Trophoblast cell (in vitro differentiated cells and primary cell): ENCODE results near the gene LRRC3.

ENCODE experiments used
- DNase-seq, 2 donors: peaks; one replicate each; pipeline ENCODE4 v3.0.0-alpha.2; 2016
- H2AFZ ChIP-seq: 2 replicates; pipeline ENCODE4 v1.6.1; 2013; ENCODE audit warnings: low read length, moderate library complexity, mild to moderate bottlenecking; ENCODE audit not compliant: insufficient read depth, poor library complexity
- H2AK5ac ChIP-seq: 2 replicates; pipeline ENCODE4 v1.6.1; 2013; ENCODE audit warnings: mild to moderate bottlenecking, low read length
- H2BK120ac ChIP-seq: 2 replicates; pipeline ENCODE4 v1.6.1; 2013; ENCODE audit warnings: low read length, mild to moderate bottlenecking, moderate library complexity; ENCODE audit not compliant: insufficient read depth, poor library complexity
- H2BK12ac ChIP-seq: 2 replicates; pipeline ENCODE4 v1.6.1; 2013; ENCODE audit warnings: mild to moderate bottlenecking, low read length, moderate library complexity
- H2BK5ac ChIP-seq: 2 replicates; pipeline ENCODE4 v1.6.1; 2013; ENCODE audit warnings: low read length, low read depth, moderate library complexity, mild to moderate bottlenecking; ENCODE audit not compliant: poor library complexity
- H3K14ac ChIP-seq: 2 replicates; pipeline ENCODE4 v1.6.1; 2013; ENCODE audit warnings: mild to moderate bottlenecking, low read length
- H3K18ac ChIP-seq: 2 replicates; pipeline ENCODE4 v1.6.1; 2013; ENCODE audit warnings: mild to moderate bottlenecking, low read length
- H3K23ac ChIP-seq: 2 replicates; pipeline ENCODE4 v1.6.1; 2013; ENCODE audit warnings: low read length
- H3K27ac ChIP-seq: 2 replicates; pipeline ENCODE4 v1.5.1; 2013; ENCODE audit warnings: low read depth, mild to moderate bottlenecking, inconsistent platforms, low read length, moderate library complexity
- H3K27me3 ChIP-seq: 2 replicates; pipeline ENCODE4 v1.6.1; 2013; ENCODE audit warnings: inconsistent platforms, mild to moderate bottlenecking, low read length, moderate library complexity; ENCODE audit not compliant: insufficient read depth
- H3K36me3 ChIP-seq, 2 experiments: 1 replicate in 1 of 2; 2 replicates in 1 of 2; pipeline ENCODE4 v1.6.1; 2013; ENCODE audit warnings: low read length in 2 of 2, mild to moderate bottlenecking in 2 of 2, moderate library complexity in 1 of 2; ENCODE audit not compliant: insufficient read depth in 2 of 2, control insufficient read depth in 1 of 2
- H3K4ac ChIP-seq: 2 replicates; pipeline ENCODE4 v1.6.1; 2013; ENCODE audit warnings: low read depth, mild to moderate bottlenecking, low read length, moderate library complexity
- H3K4me1 ChIP-seq, 2 experiments: 1 replicate in 1 of 2; 2 replicates in 1 of 2; pipeline ENCODE4 v1.6.1; 2013; ENCODE audit warnings: low read length in 2 of 2, mild to moderate bottlenecking in 2 of 2, moderate library complexity in 1 of 2; ENCODE audit not compliant: insufficient read depth in 2 of 2, control insufficient read depth in 1 of 2
- H3K4me2 ChIP-seq: 2 replicates; pipeline ENCODE4 v1.6.1; 2013; ENCODE audit warnings: inconsistent platforms, mild to moderate bottlenecking, low read length, moderate library complexity
- H3K4me3 ChIP-seq: 2 replicates; pipeline ENCODE4 v1.5.1; 2013; ENCODE audit warnings: mild to moderate bottlenecking, low read depth, low read length, inconsistent platforms
- H3K79me1 ChIP-seq: one replicate; pipeline ENCODE4 v1.6.1; 2013; ENCODE audit warnings: low read length
- H3K79me2 ChIP-seq: 2 replicates; pipeline ENCODE4 v1.6.1; 2013; ENCODE audit warnings: low read length, mild to moderate bottlenecking; ENCODE audit not compliant: control insufficient read depth, insufficient read depth, poor library complexity
- H3K9ac ChIP-seq: 2 replicates; pipeline ENCODE4 v1.6.1; 2013; ENCODE audit warnings: mild to moderate bottlenecking, low read length
- H3K9me3 ChIP-seq: 2 replicates; pipeline ENCODE4 v1.6.1; 2013; ENCODE audit warnings: low read depth, mild to moderate bottlenecking, control low read depth, inconsistent platforms, low read length; ENCODE audit not compliant: insufficient read depth
- H4K12ac ChIP-seq: 2 replicates; pipeline ENCODE4 v1.6.1; 2013; ENCODE audit warnings: low read depth, mild to moderate bottlenecking, low read length, moderate library complexity
- H4K8ac ChIP-seq: 2 replicates; pipeline ENCODE4 v1.6.1; 2013; ENCODE audit warnings: low read depth, mild to moderate bottlenecking, low read length, moderate library complexity
- H4K91ac ChIP-seq: one replicate; pipeline ENCODE4 v1.6.1; 2013; ENCODE audit warnings: low read depth, mild to moderate bottlenecking, low read length, moderate library complexity
- WGBS: extraction: QIAGEN DNeasy Blood & Tissue Kit; methylation state at CpG from one replicate; pipeline ENCODE4 v1.1.7; 2013; ENCODE audit warnings: missing lambda C conversion rate; ENCODE audit not compliant: insufficient read length, insufficient coverage; ENCODE audit errors: extremely low coverage; 5-methylcytosine and 5-hydroxymethylcytosine counted together

The LRRC3 gene

DNA sequence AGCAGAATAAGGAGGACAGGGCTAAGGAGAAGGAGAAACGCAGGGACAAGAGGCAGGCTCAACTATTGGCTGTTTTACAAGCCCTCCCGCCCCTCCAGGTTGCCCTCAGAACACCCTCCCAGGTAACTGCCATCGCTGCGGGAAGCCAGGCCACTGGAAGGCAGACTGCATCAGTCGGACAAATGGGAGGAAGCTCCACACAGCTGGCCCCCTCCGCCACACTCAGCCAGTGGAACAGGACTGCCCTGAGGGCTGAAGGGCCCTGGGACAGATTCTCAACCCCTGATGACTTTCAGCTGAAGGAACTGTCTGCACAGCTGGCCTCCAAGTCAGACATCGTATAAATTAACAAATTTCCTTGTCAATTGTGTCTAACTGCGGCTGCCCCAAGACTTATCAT, 21.8 kb downstream of the LRRC3 start:
- no peak overlapping the region for H2BK120ac ChIP-seq
- H3K9me3 ChIP-seq: peaks cover 3% of the 10 kb centered on the region
- no peak overlapping the region for H4K12ac ChIP-seq
- no peak overlapping the region for H2AK5ac ChIP-seq
- no peak overlapping the region for H3K14ac ChIP-seq
- H3K4ac ChIP-seq: no peak overlapping the region
- no peaks in the 10 kb centered on the region for H3K36me3 ChIP-seq
- no peak overlapping the region for H4K91ac ChIP-seq
- H3K27ac ChIP-seq: no peak overlapping the region
- H3K23ac ChIP-seq: no peak overlapping the region
- WGBS: no CpG with 5 or more reads among the region's 8 CpGs
- no peak for DNase-seq
- H4K8ac ChIP-seq: no peak overlapping the region
- H3K4me2 ChIP-seq: no peak overlapping the region
- no peak overlapping the region for H2BK12ac ChIP-seq
- no peaks in the 10 kb centered on the region for H3K79me2 ChIP-seq
- H3K4me3 ChIP-seq: no peak overlapping the region
- no peak overlapping the region for H3K18ac ChIP-seq
- no peaks in the 10 kb centered on the region for H3K79me1 ChIP-seq
- no peaks in the 10 kb centered on the region for H3K4me1 ChIP-seq
- no peak overlapping the region for H2AFZ ChIP-seq
- H3K27me3 ChIP-seq: no peaks in the 10 kb centered on the region
- no peak overlapping the region for H3K9ac ChIP-seq
- H2BK5ac ChIP-seq: no peak overlapping the region

DNA sequence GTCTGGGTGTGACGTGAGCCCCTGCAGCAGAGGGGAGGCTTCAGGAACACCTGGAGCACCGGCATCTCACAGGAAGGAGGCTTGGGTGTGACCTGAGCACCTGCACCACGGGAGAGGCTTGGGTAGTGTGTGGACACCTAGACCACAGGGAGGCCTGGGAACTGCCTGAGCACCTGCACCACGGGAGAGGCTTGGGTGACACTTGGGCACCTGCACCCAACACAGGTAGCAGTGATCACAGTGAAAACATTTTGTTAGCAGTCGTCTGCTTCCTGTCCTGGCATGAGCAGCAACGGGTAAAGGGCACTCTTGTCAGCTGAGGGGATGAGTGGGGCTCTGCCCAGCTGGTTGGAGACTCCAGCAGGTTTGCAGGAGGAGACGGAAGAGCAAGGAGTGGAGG, 22.4 kb downstream of the LRRC3 start:
- Histone ChIP-seq H3K23ac (no peak overlapping the region), H3K18ac (no peak overlapping the region), H4K12ac (no peak overlapping the region), H3K4me1 (peaks cover 0 to under 1% of the 10 kb centered on the region in 2 experiments), H3K4ac (no peak overlapping the region), H4K8ac (no peak overlapping the region), H3K27ac (no peak overlapping the region), H2AFZ (no peak overlapping the region), H3K36me3 (no peaks in the 10 kb centered on the region), H2BK5ac (no peak overlapping the region), H4K91ac (no peak overlapping the region), H3K9ac (no peak overlapping the region), H2BK12ac (no peak overlapping the region), H3K4me3 (no peak overlapping the region), H2BK120ac (no peak overlapping the region), H3K27me3 (no peaks in the 10 kb centered on the region), H2AK5ac (no peak overlapping the region), H3K9me3 (peaks cover 3% of the 10 kb centered on the region), H3K79me1 (no peaks in the 10 kb centered on the region), H3K14ac (no peak overlapping the region), H3K79me2 (no peaks in the 10 kb centered on the region), H3K4me2 (no peak overlapping the region)
- no CpG with 5 or more reads among the region's 7 CpGs for WGBS
- DNase-seq: no peak

DNA sequence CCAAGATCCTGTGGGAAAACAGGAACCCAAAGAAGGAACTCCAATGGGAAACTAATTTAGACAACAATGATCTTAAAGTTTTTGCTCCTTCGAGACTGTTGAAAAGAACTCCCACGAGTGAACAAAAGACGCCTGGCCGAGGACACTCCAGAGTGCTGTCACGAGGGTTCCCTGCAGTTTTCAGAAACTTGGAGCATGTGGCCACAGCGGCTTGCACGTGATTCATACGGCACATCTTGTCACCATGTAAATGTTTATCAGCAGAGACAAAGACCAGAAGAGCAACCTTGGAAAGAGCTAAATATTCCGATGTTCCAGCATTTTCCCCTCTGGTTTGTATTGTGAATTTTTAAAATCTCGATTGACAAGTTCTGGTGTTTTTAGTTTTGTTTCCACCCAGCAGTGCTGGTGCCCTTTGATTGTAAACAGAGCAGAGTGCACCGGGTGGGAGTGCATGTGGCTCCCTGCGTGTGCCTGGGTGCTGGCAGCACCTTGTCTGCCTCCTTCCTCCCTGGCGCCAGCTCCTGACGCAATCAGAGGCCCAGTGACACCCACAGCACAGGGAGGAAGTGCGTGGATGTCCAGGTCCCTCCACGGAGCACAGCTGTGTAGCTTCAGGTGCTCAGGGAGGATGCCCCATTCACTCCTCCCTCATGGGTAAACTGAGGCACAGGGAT, 23.0 kb downstream of the LRRC3 start:
- no peaks in the 10 kb centered on the region for H3K36me3 ChIP-seq
- H2AFZ ChIP-seq: no peak overlapping the region
- no peak overlapping the region for H3K18ac ChIP-seq
- no peak overlapping the region for H3K4ac ChIP-seq
- H3K4me1 ChIP-seq: peaks cover 2 to 5% of the 10 kb centered on the region in 2 experiments
- no peak overlapping the region for H2BK5ac ChIP-seq
- H3K23ac ChIP-seq: no peak overlapping the region
- no peak overlapping the region for H4K91ac ChIP-seq
- H2BK120ac ChIP-seq: no peak overlapping the region
- H3K14ac ChIP-seq: no peak overlapping the region
- H3K27ac ChIP-seq: no peak overlapping the region
- H4K12ac ChIP-seq: no peak overlapping the region
- peaks cover 3% of the 10 kb centered on the region for H3K9me3 ChIP-seq
- peaks cover 4% of the 10 kb centered on the region for H3K79me1 ChIP-seq
- H3K9ac ChIP-seq: no peak overlapping the region
- no peak overlapping the region for H2BK12ac ChIP-seq
- no peak overlapping the region for H3K4me3 ChIP-seq
- H3K79me2 ChIP-seq: no peaks in the 10 kb centered on the region
- no peaks in the 10 kb centered on the region for H3K27me3 ChIP-seq
- no CpG with 5 or more reads among the region's 16 CpGs for WGBS
- no peak overlapping the region for H4K8ac ChIP-seq
- H3K4me2 ChIP-seq: no peak overlapping the region
- no peak for DNase-seq
- no peak overlapping the region for H2AK5ac ChIP-seq

DNA sequence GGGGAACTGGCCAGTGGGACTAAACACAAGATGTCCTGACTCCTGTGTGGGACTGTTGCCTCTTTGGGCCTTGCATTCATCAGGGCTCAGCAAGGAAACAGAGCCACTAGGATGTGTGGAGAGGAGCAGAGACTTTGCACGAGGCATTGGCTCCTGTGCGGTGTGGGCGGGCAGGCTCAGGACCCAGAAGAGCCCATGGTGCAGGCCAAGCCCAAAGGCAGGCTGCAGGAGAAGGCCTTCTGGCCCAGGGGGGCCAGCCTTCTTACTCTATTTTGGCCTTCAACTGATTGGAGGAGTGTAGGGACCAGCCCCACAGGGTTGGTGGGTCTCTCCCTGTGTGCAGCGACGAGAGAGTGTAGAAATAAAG, 23.5 kb downstream of the LRRC3 start:
- Histone ChIP-seq H2BK12ac (no peak overlapping the region), H2BK120ac (no peak overlapping the region), H2BK5ac (no peak overlapping the region), H3K9me3 (peaks cover 3% of the 10 kb centered on the region), H3K4ac (no peak overlapping the region), H3K9ac (no peak overlapping the region), H3K14ac (no peak overlapping the region), H3K36me3 (no peaks in the 10 kb centered on the region), H3K27ac (no peak overlapping the region), H3K27me3 (no peaks in the 10 kb centered on the region), H3K79me2 (no peaks in the 10 kb centered on the region), H3K4me1 (peaks cover 2 to 7% of the 10 kb centered on the region in 2 experiments), H3K18ac (no peak overlapping the region), H4K8ac (no peak overlapping the region), H3K79me1 (peaks cover 6% of the 10 kb centered on the region), H2AK5ac (no peak overlapping the region), H3K23ac (no peak overlapping the region), H3K4me3 (no peak overlapping the region), H4K91ac (no peak overlapping the region), H3K4me2 (no peak overlapping the region), H4K12ac (no peak overlapping the region), H2AFZ (no peak overlapping the region)
- WGBS: no CpG with 5 or more reads among the region's 5 CpGs
- DNase-seq: no peak
